Karpas-422 (cell line): ENCODE results near the gene PPP1R14C. TPM values are rescaled to one million over a fixed set of nuclear protein-coding genes. Genes with fewer than 3 reads are reported as not detected.
"Not testable (repeated sequence)": the region's sequence is repeated elsewhere in the genome, so short reads cannot be mapped to it uniquely, and the experiment has no call there.

Experiments used
- DNase-seq: peaks from one replicate; pipeline ENCODE4 v3.0.0-alpha.2; 2015
- H2AFZ ChIP-seq: fragments of 200-600 bp; sonication (generic); 2 replicates; pipeline ENCODE4 v1.6.1; 2014; ENCODE audit warnings: antibody characterized with exemption, low read length, mixed read lengths
- H3K27ac ChIP-seq: fragments of 200-600 bp; sonication (generic); 2 replicates; pipeline ENCODE4 v1.5.1; 2014; ENCODE audit warnings: mild to moderate bottlenecking, low read length, moderate library complexity
- H3K27me3 ChIP-seq: fragments of 200-600 bp; sonication (generic); 2 replicates; pipeline ENCODE4 v1.6.1; 2014; ENCODE audit warnings: low read length, mixed read lengths
- H3K36me3 ChIP-seq: fragments of 200-600 bp; sonication (generic); 2 replicates; pipeline ENCODE4 v1.6.1; 2014; ENCODE audit warnings: low read length, mixed read lengths; ENCODE audit not compliant: insufficient read depth
- H3K4me1 ChIP-seq: fragments of 200-600 bp; sonication (generic); 2 replicates; pipeline ENCODE4 v1.6.1; 2014; ENCODE audit warnings: mild to moderate bottlenecking, low read length, mixed read lengths
- H3K4me2 ChIP-seq: fragments of 200-600 bp; sonication (generic); 2 replicates; pipeline ENCODE4 v1.6.1; 2014; ENCODE audit warnings: low read length, low read depth, mild to moderate bottlenecking; ENCODE audit not compliant: poor library complexity, severe bottlenecking
- H3K4me3 ChIP-seq: fragments of 200-600 bp; sonication (generic); 2 replicates; pipeline ENCODE4 v1.5.1; 2014; ENCODE audit warnings: mild to moderate bottlenecking, antibody characterized with exemption, low read length, mixed read lengths
- H3K79me2 ChIP-seq: fragments of 200-600 bp; sonication (generic); 2 replicates; pipeline ENCODE4 v1.6.1; 2014; ENCODE audit warnings: mild to moderate bottlenecking, low read length, mixed read lengths
- H3K9ac ChIP-seq: fragments of 200-600 bp; sonication (generic); 2 replicates; pipeline ENCODE4 v1.6.0; 2014; ENCODE audit warnings: low read length
- H3K9me2 ChIP-seq: fragments of 200-600 bp; sonication (generic), shearing (Covaris generic); replicated peaks from 2 replicates; pipeline ENCODE4 v1.6.0; 2014; ENCODE audit warnings: mild to moderate bottlenecking, low read length, moderate library complexity; ENCODE audit not compliant: insufficient read depth
- H3K9me3 ChIP-seq: fragments of 300-700, 200-600 bp; sonication (generic); 2 replicates; pipeline ENCODE4 v1.6.1; 2014; ENCODE audit warnings: low read length, mixed read lengths
- H4K20me1 ChIP-seq: fragments of 200-600 bp; sonication (generic); 2 replicates; pipeline ENCODE4 v1.6.1; 2014; ENCODE audit warnings: mild to moderate bottlenecking, antibody characterized with exemption, low read length, low read depth; ENCODE audit not compliant: insufficient read depth
- total RNA-seq: library from RNA; depleted of rRNA; stranded (reverse); fragments of >200 nt; shearing (Covaris generic); gene quantifications from 2 replicates; pipeline ENCODE4 v1.2.3, GENCODE V29; 2014; ENCODE audit warnings: low replicate concordance

The PPP1R14C gene
- total RNA-seq, 1 experiment from 2014 or later: not detected

GRCh38 chr6:150128425-150128824 is 14.4 kb upstream of the PPP1R14C start:
- Histone ChIP-seq H3K4me3 (no peak overlapping the region), H3K4me1 (no peaks in the 10 kb centered on the region), H4K20me1 (no peaks in the 10 kb centered on the region), H3K27ac (no peak overlapping the region), H3K9me2 (no peaks in the 10 kb centered on the region), H3K79me2 (no peaks in the 10 kb centered on the region), H3K36me3 (no peaks in the 10 kb centered on the region), H3K27me3 (no peaks in the 10 kb centered on the region), H3K9ac (no peak overlapping the region), H3K9me3 (no peaks in the 10 kb centered on the region), H3K4me2 (no peak overlapping the region), H2AFZ (no peak overlapping the region)
- DNase-seq: no peak

- no peaks in the 10 kb centered on the region for H3K4me1 ChIP-seq
- H3K9ac ChIP-seq: no peak overlapping the region
- H3K27me3 ChIP-seq: no peaks in the 10 kb centered on the region
- H3K9me3 ChIP-seq: no peaks in the 10 kb centered on the region
- no peak for DNase-seq
- H4K20me1 ChIP-seq: no peaks in the 10 kb centered on the region
- no peaks in the 10 kb centered on the region for H3K79me2 ChIP-seq
- H3K4me3 ChIP-seq: no peak overlapping the region
- H3K36me3 ChIP-seq: no peaks in the 10 kb centered on the region
- H2AFZ ChIP-seq: no peak overlapping the region
- H3K27ac ChIP-seq: no peak overlapping the region
- H3K4me2 ChIP-seq: no peak overlapping the region
- no peaks in the 10 kb centered on the region for H3K9me2 ChIP-seq
Measured at GRCh38 chr6:150129616-150130505, 13.0 kb upstream of the PPP1R14C start.

DNA sequence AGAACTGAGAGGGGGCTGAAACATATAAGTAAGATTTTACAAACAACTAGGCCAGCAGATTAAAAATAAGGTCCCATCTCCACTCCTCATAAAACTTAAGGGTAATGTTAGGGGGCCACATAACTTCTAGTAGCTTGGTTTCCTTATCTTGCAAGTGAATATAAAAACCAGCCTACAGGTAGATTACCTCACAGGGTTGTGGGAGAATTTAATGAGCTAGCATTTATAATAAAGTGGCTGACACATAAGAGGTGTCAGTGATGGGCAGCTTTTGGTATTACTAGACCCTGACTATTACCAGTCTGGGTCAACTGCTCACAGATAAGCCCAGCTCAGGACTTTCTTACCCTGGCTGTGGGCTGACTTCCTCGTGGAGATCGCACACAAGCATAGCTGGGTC is 9.2 kb upstream of the PPP1R14C start:
- H3K4me1 ChIP-seq: no peaks in the 10 kb centered on the region
- H3K9ac ChIP-seq: no peak overlapping the region
- H3K27ac ChIP-seq: no peak overlapping the region
- no peak for DNase-seq
- no peak overlapping the region for H3K4me2 ChIP-seq
- H2AFZ ChIP-seq: no peak overlapping the region
- H3K36me3 ChIP-seq: no peaks in the 10 kb centered on the region
- H3K4me3 ChIP-seq: no peak overlapping the region
- H3K9me2 ChIP-seq: no peaks in the 10 kb centered on the region
- H3K79me2 ChIP-seq: no peaks in the 10 kb centered on the region
- H3K9me3 ChIP-seq: no peaks in the 10 kb centered on the region
- no peaks in the 10 kb centered on the region for H4K20me1 ChIP-seq
- no peaks in the 10 kb centered on the region for H3K27me3 ChIP-seq

- Histone ChIP-seq H3K4me2 (no peak overlapping the region), H4K20me1 (no peaks in the 10 kb centered on the region), H3K27me3 (no peaks in the 10 kb centered on the region), H3K4me1 (no peaks in the 10 kb centered on the region), H3K36me3 (no peaks in the 10 kb centered on the region), H3K79me2 (no peaks in the 10 kb centered on the region), H3K27ac (no peak overlapping the region), H3K9me2 (no peaks in the 10 kb centered on the region), H2AFZ (no peak overlapping the region), H3K9ac (no peak overlapping the region), H3K9me3 (no peaks in the 10 kb centered on the region), H3K4me3 (no peak overlapping the region)
- DNase-seq: no peak
Measured at GRCh38 chr6:150134280-150134920, 8.4 kb upstream of the PPP1R14C start.

GRCh38 chr6:150137711-150138110 is 5.1 kb upstream of the PPP1R14C start:
- H4K20me1 ChIP-seq, H3K4me1 ChIP-seq, H3K4me2 ChIP-seq: not testable (repeated sequence)

DNA sequence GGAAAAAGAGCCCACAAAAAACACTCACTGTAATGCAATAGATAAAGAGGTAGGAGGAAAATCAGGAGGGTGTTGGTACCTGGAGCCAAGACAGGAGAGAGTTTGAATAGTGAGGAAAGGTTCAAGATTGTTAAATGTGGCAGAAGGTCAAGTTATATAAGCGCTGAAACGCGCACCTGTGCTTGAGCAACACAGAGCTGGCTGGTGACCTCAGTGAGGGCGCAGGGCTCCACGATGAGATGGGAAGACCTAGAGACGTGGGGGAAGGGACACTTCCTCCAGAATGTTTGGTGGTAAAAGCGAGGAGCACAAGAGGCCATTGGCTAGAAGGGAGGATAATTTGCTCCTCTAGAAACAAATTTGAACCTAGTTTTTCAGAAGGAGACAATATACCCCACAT is 4.2 kb upstream of the PPP1R14C start:
- H3K27me3 ChIP-seq: no peaks in the 10 kb centered on the region
- H3K9me3 ChIP-seq: no peaks in the 10 kb centered on the region
- no peaks in the 10 kb centered on the region for H3K9me2 ChIP-seq
- H2AFZ ChIP-seq: no peak overlapping the region
- H3K79me2 ChIP-seq: no peaks in the 10 kb centered on the region
- H3K4me3 ChIP-seq: no peak overlapping the region
- no peak for DNase-seq
- H3K27ac ChIP-seq: no peak overlapping the region
- H3K36me3 ChIP-seq: no peaks in the 10 kb centered on the region
- no peak overlapping the region for H3K9ac ChIP-seq
- no peaks in the 10 kb centered on the region for H3K4me1 ChIP-seq
- H3K4me2 ChIP-seq: no peak overlapping the region
- no peaks in the 10 kb centered on the region for H4K20me1 ChIP-seq

More at GRCh38 chr6:150137711-150138110, 5.1 kb upstream of the PPP1R14C start:
- H3K27me3 ChIP-seq, H3K9me3 ChIP-seq, H3K4me3 ChIP-seq, DNase-seq, H3K79me2 ChIP-seq, H2AFZ ChIP-seq, H3K9ac ChIP-seq, H3K36me3 ChIP-seq, H3K27ac ChIP-seq, H3K9me2 ChIP-seq: not testable (repeated sequence)

DNA sequence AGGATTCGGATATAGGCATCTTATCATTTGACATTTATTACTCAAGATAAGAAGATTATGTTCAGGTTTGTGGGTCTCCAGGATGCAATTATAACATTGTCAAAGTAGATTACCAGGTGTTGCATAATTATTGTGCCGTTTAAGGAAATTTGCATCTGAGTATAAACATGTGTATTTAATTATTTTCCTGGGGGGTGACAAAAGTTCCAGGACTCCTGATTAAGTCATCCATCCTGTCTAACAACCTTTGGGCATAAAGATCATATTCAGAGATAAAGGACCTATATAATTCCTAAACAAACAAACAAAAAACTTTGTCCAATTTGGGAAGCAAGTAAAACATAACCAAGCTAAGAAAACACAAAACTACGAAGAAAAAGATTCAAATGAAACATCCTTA is 3.3 kb upstream of the PPP1R14C start:
- Histone ChIP-seq H2AFZ (no peak overlapping the region), H3K4me3 (no peak overlapping the region), H3K79me2 (no peaks in the 10 kb centered on the region), H3K4me1 (no peaks in the 10 kb centered on the region), H3K27me3 (no peaks in the 10 kb centered on the region), H3K9ac (no peak overlapping the region), H4K20me1 (no peaks in the 10 kb centered on the region), H3K9me3 (no peaks in the 10 kb centered on the region), H3K9me2 (no peaks in the 10 kb centered on the region), H3K36me3 (no peaks in the 10 kb centered on the region), H3K27ac (no peak overlapping the region), H3K4me2 (no peak overlapping the region)
- no peak for DNase-seq

DNA sequence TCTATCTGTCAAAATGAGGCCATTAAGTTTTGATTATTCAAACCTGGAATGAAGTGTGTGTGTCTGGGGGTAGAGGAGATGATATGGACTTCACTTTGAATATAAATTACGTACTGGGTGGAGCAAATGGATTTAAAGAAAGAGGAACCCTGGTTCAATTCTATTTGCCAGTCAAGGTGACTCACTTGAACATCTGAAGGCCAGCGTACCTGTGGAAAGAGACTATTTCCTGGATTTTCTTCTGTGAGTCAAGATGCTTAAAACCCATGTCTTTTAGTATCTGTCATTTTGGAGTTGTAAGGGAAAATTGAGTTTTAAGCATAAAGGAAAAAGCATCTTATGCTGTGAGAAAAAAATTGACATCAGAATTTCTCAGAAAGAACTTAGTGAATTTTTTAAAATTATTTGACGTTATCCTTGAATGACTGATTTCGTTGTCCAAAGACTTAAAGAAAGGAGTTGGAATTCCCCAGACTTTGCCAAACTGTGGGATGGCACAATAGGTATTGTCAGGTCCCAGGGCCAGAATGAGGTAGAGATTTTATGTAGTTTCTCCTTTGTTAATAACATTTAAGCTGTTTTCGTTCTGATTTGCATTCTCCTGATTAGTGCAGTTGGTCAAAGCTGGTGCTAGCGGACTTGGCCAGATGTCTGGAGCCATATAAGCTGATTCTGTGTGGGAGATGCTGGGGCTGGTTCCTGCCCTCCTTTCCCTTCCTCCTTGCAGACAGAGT is 2.4 kb upstream of the PPP1R14C start:
- no peak overlapping the region for H3K9ac ChIP-seq
- no peak overlapping the region for H2AFZ ChIP-seq
- H3K4me3 ChIP-seq: no peak overlapping the region
- no peaks in the 10 kb centered on the region for H4K20me1 ChIP-seq
- H3K9me2 ChIP-seq: no peaks in the 10 kb centered on the region
- DNase-seq: no peak
- no peak overlapping the region for H3K27ac ChIP-seq
- H3K27me3 ChIP-seq: no peaks in the 10 kb centered on the region
- no peaks in the 10 kb centered on the region for H3K9me3 ChIP-seq
- no peak overlapping the region for H3K4me2 ChIP-seq
- peaks cover 4% of the 10 kb centered on the region for H3K4me1 ChIP-seq
- H3K36me3 ChIP-seq: no peaks in the 10 kb centered on the region
- H3K79me2 ChIP-seq: no peaks in the 10 kb centered on the region
